Cortex of kidney (tissue), 1 donor: ENCODE data around the gene ZNF429.
"Not testable (repeated sequence)": the region's sequence is repeated elsewhere in the genome, so short reads cannot be mapped to it uniquely, and the experiment has no call there.

Source experiments
- DNase-seq: peaks from one replicate; lab custom pipeline; 2025; lab: John Stamatoyannopoulos, UW

Gene ZNF429

DNA sequence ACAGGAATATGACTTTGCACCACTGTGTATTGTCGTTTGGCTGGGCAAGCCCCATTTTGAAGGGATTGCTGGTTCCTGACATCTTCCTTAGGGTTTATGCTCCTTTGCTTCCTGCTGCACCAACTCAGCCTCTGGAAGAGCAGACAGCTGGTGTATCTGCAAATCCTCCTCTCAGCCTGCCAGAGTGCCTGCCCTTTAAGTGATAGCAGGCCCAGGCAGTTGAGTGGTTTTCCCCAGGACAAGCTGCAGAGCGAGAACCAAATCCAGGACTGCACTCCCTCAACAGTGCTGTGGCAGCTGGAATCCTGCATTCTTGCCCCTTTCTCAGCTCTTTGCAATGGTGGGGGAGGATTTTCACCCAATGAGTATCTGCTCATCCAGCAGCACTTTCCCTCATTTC is 85.5 kb downstream of the ZNF429 start:
- DNase-seq = no peak

DNA sequence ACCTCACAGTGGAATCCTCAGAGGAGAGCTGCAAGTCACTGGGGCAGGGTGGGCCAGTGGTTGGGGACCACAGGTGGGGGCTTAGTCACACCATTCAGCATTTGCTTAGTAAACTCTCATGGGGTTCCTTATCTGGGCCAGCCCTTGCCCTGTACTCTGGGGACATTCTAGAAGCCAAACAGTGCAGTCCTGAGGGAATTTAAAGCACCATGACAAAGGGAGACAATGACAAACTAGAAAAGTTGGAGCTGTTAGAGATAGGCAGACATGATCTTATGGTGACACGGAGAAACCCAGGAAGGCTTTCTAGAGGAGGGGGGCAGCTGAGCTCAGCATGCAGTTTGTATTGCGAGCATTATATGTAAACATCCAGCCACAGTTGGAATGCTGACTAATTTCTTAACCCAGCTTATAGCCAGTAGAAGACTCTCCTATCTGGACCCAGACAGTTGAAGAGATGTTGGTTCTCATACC is 87.6 kb downstream of the ZNF429 start:
- DNase-seq = no peak

DNA sequence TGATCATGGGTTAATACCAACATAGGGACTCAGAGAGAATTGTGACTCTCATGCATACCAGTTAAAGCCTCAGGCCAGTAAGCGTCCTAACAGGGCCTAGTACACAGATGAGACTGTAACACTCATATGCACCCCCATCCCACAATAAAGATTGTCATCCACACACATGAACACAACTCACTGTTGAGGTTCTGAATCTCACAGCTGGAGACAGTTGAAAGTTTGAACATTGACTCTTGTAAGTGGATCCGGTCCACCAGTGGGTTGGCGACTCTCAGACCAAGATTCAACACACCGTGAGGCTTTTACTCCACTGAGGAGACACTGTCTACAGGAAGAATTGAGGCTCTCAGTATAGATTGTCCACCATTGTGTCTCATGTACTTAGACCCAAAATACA is 88.1 kb downstream of the ZNF429 start:
- DNase-seq = no peak

DNA sequence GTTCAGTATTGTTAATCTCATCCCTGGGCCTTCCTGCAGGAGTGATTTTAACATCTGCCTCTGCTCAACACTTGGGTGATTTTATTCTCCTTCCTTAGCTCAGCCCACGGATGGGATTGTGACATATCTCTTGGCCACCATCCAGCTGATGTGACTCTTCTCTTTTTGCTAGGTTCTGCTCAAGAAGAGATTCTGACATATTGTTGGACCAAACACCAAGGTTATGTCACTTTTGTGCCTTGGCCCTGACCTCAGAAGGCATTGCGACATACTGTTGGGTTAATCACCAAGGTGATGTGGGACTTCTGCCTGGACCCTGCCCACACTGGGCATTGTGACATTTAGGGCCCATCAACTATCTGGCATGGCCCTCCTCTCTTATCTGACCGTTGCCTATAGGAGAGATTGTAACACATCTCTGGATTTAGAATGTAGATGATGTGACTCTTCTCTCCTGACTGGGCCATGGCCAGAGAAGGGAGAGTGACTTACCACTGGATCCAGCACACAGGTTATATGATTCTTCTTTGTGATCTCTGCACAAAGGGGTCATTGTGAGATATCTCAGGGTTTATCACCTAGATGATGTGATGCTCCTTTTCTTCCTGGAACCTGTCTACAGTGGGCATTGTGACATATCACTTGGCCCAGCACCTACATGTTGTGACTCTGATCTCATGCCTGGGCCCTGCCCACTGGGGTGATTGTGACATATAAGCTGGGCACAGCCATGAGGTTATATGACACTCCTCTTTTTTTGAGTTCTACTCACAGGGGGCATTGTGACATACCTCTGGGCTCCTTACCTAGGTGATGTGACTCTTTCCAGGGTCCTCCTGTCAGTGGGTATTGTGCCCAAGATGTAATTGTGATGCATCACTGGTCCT is 88.8 kb downstream of the ZNF429 start:
- DNase-seq = no peak

DNA sequence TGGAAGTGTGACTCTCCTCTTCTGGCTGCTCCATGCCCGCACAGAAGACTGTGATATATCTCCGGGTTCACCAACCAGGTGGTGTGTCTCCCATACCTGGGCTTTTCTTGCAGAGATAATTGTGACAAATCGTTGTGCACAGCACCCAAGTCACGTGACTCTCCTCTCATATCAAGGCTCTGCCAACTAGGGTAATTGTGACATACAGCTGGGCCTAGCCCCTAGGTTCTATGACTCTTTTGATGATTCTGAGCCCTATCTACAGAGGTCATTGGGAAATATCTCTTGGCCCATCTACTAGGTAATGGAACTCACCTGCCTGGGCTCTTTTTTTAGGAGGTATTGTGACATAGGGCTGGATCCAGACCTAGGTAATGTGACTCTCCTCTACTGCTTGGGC is 89.8 kb downstream of the ZNF429 start:
- no peak for DNase-seq

DNA sequence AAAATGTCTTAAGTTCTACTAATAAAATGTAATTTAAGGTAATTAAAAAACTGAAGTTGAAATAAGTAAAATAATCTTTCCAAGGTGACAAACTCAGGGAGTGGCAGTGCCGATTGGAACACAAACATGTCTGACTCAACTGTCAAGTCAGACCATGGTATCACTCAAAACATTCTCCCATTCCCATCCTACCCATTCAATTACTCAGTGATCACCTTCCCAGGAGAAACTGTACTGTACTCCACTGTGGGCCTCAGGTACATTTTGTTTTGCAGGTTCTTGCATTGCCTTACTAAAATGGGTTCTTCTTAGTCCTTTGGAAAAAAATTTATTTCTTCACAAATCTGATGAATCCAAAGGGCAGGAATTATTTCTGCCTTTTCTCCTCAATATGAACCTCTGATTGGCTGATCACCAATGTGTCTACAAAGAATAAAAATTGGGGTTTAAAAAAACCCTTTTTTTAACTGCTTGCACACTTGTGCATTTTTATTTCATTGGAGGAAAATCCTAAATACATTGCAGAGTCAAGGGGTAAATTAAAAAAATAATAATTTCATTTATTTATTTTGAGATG is 96.8 kb downstream of the ZNF429 start:
- no peak for DNase-seq

DNA sequence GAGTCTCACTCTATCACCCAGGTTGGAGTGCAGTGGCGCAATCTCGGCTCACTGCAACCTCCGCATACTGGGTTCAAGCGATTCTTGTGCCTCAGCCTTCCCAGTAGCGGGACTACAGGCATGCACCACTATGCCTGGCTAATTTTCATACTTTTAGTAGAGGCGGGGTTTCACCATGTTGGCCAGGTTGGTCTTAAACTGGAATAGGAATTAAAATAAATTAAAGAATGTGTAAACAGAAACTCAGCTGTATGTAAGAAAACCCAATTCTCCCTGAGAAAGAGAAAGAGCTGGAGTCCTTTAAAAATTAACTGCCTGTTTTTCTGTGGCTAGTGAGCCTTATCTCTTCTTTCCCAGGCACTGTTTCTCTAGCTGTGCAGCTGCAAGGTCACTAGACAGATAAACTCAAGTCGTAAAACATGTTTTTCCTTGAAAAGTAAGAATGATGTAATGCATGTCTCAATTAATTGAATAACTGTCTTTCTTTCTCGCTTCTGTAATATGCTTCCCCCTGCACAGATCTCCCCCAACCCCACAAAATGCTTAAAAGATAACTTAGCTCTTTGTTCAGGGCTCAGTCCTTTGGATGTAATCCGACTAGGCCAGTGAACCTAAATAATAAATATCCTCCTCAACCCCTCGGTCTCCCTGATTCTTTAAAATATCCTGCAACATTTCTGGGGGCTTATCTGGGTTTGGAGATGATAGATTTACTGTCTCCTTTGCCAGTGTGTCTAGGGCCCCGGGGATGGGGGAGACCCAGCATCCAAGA is 97.4 kb downstream of the ZNF429 start:
- DNase-seq = not testable (repeated sequence)

DNA sequence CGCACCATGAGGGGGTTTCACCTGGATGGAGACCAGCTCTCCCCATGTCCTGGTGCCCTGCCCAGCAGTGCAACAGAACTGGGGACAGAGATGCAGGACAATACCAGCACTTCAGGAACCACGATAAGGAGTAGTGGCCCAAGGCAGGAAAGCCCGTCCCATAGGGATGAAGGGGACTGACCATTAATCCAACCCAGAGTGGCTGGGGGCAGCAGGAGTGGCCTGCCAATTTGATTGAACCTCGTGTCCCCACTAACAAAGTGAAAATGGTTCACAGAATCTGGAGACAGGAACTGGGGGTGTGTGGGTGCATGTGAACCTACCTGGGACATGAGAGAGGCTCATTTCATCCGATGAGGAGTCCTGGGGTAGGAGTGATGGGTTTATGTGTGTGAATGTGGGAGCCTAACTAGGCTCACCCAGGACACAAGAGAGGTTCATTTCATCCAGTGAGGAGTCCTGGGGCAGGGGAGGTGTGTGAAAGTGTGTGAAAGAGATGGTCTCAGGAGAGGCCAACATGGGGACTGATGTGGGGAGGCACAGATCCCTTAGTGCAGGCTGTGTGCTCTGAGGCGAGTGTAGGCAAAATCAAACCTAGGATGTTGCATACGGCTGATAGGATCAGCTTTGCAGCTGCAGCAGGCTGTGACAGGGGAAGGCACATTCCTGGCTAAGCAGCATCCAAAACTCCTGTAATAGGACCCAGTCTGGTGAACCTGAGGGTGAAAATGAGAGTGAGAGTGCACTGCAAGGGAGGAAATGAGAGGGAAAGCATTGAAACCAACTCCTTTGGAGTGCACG is 98.2 kb downstream of the ZNF429 start:
- no peak for DNase-seq

DNA sequence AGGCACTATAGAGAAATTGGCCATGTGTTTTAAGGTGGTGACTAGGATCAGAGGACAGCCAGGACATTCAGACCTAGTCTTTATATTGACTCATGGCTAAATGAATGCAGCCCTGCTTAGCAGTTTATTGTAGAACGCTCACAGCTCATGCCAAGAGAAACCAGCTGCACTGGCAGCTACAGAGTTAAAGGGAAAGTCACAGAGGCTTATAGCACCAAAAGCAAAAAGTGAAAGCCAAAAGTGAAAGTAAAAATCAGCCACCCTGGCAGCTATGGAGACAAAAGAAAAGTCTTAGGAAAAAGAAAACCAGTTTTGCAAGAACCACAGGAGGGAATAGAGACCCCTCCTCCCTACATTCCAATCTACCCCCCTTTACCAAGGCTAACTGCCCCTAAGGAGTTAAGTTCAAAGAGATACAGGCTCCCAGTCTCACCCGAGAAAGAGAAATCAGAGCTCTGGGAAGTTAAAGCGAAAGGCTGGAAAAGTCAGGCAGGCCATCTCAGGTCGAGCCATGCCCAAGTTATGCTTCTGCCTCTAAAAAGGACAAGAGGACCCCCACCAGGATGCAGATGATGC is 99.0 kb downstream of the ZNF429 start:
- no peak for DNase-seq
